Stimulated activated CD8-positive, alpha-beta memory T cell treated with anti-CD3 and anti-CD28 coated beads, Interleukin-4, amount 100 ng/mL, for 4 hours (primary cell): ENCODE results near the gene BDNF.

Experiments used
- DNase-seq, 2 donors: peaks; one replicate each; pipeline ENCODE4 v3.0.0-alpha.2; 2020; ENCODE audit warnings: low read depth in 2 of 2, low spot score in 1 of 2

Gene BDNF

DNA sequence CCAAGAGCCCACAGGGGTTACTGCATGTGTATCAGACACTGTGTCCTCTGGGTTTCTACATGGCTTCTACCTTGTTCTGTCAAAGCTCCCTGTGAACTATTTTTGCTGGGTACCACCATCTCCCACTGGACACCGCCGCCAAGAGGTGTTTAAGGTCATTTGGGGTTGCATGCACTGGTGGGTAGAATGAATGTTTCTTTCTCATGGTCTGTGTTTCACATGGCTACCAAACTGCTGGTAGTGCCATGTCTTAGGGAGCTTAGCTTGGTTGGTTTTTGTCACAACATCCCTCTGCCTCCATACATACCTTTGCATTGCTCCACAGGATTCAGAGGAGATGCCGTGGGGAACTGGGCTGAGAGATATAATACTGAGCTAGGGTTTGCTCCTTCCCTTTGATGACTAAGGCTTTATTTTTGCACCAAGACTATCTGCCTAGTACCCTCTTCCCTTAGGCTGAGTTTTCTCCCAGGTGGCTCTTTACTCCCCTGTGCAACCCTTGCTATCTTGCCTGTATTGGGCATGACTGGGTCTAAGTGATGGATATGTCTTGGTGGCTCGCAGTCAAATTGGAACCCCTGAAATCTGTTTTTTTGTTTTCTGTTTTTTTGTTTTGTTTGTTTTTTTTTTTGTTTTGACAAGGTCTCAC lies 73.2 kb downstream of the BDNF start:
- DNase-seq: no peak

DNA sequence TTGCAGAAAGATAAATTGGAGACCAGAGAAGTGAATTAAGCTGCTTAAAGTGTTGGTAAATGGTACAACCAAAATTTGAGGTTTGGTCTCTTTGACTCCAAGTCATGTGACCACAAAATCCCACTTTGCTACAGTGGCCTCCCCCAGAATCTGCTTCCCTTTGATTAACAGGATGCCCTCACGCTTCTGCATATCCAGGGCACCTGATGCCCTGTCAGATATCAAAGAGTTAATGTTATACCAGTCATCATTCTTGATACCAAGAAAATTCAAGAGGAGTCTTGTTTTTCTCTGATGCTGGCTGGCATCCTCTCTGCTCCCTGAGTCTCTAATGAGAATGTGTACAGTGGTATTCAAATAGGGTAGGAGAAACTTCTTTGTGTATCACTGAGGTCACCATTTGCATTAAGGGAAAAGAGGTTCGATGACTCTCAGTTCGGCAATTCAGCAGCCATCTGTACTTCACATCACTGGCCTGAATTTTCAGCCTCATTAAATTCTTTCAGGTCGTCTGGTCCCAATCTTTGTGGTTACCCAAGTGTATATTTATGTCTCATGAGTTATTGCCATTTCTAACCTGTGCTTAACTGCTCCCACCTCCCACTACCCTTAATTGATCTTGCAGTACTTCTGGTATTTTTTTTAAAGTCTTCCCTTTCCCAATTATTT lies 73.9 kb downstream of the BDNF start:
- DNase-seq: no peak

DNA sequence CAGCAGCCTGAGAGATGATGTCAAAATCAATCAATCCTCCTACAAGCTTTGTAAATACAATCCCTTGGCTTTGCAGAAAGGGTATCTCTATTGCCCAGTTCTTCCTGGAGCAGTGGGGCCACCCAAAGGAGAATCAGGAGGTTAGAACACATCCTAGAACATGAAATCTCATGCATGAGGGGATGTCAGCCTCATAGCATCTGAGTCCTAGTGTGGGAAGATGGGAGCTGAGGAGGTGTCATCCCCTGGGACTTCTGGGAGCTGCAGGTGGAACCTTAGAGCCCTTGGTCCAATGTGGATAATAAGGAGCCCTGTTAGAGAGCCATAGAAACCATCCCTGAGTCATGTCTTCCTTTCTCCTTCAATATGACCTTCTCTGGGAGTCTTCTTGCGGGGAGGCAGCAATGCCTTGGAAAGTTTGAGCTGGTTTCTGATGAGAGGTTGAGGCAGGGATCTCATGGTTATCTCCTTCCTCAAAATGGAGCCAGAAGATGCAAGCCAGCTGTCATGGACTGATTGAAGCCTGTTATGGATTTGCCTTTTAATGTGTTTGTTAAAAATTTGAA lies 74.8 kb downstream of the BDNF start:
- DNase-seq: no peak

DNA sequence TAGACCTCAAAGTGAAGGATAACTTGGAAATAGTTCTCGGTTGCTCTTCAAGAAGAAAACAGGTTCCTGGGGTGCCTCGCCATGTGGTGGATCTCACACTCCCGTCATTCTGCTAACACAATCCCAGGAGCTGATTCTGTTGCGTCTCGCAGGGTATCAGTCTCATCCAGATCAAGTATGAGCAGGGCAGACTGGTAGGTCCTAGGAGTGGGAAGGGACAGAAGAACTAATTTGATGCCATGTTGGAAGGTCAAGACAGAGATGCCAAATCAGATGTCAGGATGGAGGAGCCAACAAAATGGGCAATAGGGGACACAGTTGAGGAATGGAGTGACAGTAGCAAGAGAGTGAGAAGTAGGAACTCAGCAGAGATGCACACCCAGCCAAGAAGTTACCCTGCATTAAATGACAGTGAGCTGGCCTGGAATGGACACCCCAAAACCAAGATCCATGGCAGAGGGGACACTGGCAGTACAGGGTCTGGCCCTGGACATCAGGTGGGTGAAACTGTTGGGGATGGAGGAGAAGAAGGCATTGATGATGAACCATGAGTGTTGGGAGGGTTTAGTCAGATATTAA lies 76.2 kb downstream of the BDNF start:
- no peak for DNase-seq

DNA sequence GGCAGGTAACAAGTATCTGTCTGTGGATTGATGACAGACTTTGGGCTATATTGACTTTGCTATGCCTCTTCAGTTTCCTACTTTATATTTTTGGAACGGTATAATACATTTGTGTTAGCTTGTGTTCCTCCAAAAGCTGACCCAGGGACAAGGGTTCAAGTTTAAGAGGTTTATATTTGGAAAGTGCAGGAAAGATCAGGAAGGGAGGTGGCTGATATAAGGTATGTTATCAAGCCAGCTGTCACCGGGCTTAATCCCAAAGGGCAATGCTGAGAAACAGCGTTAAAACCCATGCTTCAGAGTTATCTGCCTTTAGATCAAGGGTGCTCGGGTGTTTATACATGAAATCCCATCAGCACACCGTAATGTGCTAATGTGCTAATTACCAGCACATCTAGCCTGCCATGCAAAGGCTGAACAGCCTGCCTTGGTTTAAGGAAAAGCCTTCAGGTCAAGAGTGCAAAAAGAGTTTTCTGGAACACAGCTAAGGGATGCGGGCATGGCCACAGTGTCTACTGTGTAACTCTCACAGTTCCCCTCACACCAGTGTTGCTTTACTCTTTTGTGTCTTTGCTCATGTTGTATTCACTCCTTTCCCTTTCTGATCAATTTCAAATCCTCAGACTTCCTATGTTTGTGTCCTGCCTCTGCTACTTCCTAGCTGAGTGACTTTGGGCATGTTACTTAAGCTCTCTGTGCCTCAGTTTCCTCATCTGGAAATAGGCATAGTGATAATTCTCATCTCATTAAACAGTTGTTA lies 77.5 kb downstream of the BDNF start:
- no peak for DNase-seq

DNA sequence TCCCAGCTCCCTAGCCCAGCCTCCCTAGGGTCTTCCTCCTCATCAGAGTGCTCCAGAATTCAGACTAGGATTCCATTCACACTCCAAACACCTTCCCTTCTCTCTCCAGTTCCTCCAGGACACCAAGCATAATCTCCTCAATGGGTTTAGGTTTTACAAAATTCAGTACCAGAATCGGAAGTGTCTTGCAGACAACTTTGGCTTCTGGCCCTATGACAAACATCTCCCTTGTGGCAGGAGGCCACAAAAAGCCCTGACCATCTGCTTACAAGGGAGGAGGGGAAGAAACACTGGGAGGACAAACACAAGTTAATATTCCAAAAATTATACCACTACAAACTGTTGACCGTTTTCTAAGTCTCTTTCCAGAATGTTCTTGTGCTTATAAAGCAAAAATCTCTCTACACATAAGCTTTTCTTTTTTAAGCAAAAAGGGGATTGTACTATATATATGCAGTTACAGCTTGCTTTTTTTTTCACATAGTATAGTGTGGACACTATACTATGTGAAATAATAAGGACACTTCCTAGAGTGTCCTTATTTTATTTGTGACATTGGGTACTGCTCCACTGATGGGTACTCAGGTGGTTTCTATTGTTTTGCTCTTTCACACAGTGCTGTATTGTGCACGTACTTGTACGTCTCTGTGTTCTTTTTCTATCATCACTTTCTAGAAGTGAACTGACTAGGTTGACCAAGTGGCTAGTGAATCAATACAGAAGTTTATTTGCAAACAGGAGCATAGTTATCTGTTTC lies 78.7 kb downstream of the BDNF start:
- no peak for DNase-seq

DNA sequence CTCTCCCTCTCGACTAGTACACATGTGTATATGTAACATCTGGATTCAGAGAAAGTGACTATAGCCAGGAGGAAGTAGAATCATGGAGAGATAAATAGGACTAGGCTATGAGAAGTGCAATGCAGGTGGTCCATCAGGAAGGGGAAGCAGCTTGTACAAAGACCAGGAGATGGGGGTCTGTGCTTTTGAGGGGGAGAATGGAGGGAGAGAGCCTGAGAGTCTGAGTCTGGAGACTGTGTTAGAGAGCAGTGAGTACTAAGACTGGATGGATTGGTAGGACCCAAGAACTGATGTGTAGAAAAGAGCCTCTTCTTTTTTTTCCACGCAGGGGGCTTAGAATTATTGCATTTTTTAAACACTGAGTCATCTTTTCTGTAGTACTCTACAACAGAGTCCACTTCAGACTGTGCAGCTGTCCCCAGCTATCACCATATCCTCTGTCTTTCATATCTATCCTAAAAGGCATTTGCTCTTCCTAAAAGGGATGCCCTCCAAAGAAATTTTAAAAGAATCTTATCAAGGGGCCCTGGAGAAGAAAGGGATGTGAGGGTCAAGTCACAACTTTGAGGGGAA lies 80.4 kb downstream of the BDNF start:
- DNase-seq: no peak

DNA sequence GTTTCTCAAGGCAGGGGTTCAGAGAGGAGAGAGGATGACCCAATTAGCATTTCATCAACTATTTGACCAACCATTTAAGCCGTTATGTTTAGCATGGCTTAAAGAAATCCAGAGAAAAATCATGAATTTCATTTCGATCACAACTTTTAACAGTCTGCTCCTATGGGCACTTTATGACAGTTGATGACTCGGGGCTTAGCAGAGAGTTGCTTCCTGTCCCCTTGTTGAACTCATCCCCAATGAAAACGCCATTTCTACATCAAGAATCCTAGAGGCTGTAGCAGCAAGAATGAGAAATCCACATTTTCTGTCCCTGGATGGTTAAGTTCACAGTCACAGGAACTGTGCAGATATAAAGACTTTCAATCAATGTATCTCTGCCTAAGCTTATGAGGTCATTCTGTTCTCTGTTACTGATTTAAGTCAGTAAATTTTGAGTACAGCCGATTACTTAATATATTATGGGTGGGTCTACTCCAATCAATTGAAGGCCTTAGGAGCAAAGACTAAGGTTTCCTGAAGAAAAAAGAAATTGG lies 81.1 kb downstream of the BDNF start:
- DNase-seq: no peak

DNA sequence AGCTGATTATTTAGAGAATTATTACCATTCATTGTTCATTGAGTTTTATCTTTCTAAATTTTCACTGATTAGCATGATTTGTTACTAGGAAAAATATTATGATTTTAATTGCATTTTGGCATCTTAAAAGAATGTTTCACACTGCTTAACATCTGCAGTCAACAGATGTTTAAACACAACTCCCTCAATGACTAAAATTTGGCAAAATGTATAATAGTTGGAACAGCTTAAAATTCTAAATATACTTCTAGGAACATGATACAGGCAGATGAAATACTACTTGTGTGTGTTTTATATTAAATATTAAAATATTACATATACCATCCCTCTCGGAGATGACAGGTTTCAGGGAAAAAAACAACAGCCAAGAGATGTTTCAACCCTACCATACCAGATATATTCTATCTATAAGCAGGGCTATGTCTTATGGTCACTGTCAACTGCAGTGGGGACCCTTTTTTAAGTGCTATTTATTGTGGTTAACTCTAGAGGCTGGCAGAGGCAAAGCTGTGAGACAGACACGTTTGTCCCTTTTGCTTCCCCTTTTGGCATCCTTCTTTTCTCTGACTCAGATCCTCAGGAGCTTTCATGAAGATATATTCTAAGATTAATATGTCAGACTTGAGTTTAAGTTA lies 81.9 kb downstream of the BDNF start:
- no peak for DNase-seq

DNA sequence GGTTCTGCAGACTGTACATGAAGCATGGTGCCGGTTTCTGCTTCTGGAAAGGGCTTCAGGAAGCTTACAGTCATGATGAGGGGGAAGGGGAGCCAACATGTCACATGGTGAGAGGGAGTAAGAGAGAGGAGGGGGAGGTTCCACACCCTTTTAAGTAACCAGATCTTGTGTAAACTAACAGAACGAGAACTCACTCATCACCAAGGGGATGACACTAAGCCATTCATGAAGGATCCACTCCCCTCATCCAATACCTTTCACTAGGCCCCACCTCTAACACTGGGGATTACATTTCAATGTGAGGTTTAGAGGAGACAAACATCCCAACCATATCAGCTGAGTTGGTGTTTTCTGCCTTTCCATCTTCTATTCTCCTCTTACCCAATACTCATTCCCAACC lies 83.5 kb downstream of the BDNF start:
- no peak for DNase-seq

DNA sequence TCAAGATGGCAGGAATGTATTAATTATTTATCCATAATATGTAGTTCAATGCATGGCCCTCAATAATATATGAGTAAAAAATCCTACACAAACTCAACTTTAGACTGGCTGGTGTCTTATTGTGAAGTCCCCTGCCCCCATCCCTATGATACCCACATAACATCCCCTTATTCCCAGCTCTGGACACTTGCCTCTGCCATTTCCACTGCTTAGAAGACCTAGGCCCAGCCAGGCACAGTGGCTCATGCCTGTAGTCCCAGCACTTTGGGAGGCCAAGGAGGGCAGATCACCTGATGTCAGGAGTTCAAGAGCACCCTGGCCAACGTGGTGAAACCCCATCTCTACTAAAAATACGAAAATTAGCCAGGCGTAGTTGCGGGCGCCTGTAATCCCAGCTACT lies 84.4 kb downstream of the BDNF start:
- no peak for DNase-seq

DNA sequence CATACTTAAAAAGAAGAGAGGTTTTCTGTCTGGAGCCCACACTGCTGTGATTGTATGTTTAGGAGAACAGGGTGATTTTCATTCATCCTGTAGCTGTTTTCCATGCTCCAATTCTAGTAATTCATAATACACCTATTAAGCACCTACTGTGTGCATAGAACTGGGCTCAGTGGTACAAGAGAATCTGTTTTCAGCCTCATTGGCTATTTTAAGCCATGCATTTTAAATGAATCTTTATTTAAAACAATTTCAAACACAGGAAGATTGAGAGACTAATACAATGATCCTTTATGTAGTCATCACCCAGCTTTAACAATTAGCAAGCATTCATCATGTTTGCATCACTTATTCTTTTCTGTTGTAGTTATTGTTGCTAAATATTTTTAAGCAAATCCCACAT lies 86.2 kb downstream of the BDNF start:
- no peak for DNase-seq

DNA sequence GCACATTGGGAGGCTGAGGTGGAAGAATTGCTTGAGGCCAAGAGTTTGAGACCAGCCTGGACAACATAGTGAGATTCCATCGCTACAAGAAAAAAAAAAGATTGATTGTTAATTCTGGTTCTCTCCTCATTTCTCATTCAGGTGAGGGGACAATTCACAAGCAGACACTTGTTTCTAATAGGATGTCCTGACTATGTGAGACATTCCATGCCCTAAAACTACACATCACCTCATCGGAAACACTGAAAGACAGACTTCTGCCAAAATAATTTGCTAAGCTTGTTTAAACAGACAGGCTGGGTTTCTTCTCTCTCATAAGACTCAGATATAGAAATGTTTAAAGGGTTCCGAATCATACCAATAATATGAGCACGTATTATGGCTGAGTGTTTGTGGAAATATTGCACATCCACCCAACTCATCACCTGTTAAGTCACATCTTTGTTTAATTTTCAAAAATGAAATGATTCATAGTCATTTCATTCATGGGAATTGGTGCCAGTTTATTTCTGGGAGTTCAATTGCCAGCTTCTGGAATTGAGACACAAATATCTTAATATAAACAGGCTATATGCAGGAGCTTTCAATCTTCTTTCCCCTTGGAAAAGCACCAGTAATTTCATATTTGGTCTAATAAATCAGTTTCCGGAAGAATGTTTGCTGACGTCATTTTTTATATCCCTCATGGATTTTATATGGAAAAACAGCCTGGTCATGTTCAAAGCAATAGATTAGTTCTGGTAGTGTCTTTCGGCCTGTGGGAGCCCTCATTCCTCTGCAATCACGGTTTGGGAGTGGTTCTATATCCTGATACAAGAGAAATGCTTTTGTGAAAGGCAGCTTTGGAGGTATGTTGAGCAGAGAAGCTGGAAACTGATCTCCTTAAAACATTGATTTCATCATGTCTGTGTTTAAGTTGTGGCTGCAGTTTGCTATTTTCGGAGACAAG lies 87.0 kb downstream of the BDNF start:
- DNase-seq: no peak

DNA sequence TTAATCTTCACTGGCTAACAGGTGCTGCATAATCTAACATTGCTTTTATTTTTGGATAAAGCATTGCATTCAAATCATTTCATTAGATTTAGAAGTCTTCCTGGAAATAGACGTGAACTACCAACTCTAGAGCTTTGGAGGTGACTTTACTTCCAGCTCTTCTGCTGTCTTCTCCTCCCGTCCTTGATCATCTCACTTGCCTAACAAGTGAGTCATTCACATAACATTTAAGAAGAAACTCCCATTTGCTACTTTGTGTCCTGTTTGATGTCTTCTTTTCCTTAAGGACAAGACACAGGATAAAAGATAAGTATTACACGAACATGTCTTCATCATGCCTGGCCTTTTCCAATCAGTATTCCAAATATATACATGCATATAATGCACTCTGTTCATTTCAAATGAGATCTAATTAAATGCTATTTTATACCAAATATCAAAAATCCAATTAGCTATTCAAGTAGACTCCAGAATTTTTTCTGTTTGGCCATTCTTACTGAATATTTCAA lies 88.3 kb downstream of the BDNF start:
- DNase-seq: no peak

DNA sequence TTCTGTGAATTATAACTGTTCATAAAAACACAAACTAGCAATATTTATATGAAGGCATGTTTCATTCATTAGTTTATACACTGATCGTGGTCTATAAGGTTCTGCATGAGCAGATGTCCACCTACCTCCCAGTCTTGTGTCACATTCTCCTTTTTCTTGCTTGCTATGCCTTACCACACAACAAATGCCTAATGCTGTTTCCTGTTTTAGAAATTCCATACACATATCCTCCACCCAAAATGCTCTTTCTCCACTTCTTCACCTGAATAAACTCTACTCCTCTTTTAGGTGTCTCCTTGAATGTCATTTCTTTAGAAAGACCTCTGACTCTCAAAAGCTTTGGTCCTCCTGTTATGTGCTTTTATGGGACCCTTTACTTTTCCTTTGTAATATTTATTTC lies 88.9 kb downstream of the BDNF start:
- DNase-seq: no peak

DNA sequence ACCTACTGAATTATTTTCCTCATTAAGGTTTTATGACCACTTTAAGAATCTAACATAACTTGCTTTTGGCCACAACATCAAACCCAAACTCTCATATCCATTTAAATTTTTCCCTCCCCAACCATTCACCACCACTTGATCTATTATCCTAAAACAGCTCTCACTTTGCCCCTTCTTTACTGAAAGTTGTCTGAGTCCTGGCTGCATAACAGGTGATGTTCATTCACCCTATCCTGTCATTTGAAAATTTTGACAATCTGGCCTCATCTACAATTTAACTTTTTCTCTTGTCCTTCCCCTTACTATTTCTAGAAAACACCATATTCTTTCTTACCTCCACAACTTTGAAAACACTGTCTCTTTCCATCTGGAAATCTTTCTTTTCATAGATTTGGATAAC lies 89.3 kb downstream of the BDNF start:
- no peak for DNase-seq

DNA sequence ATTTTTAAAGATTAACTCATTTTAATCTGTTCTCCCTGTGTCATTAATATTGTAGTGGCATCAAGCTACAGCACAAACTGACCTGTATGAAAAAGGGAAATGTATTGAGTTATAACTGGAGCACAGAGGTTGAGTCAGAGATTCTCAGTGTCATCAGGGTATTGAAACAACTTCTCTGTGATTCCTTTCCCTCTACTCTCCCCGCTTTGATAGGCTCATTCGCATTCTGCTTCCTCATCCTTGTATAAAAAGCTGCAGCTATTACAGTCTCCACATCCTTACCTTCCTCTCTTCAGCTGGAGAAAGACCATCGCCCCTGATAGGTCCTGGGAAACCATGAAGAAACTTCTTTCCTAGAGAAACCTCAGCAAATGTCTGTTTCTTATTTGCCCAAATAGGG lies 90.0 kb downstream of the BDNF start:
- DNase-seq: no peak

DNA sequence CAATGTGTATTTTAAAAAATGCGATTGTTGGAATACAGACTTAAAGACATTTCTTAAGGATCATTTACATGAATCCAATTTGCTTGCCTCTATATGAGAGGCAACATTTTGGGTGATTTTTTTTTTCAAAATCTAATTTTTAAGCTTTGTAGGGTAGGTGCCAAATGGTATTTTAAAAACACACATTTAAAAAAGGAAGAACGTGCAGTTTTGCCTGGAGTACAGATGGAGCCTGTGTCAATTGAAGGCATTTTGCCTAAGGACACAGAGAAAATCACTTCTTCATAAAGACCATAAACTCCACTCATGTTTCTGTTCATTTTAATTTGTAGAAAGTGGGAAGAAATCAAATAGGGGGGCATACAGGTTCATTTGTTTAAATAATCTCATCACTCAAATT lies 91.3 kb downstream of the BDNF start:
- DNase-seq: no peak

DNA sequence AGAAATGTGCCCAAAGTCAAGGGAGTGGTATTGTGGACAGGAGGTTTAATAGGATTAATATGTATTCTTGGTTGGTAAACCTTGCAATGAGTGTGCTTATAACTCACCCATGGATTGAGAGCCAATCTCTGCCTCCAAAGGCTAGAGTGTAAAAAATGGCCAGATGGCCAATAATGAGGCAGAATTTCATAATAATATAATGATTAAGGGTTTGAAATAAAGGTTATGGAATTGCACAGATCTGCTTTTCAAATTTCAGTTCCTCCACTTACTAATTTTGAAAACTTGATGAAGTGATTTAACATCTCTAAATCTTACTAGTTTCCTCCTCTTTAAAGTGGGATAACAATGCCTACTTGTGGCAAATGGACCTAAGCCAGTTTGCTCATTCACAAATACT lies 94.8 kb downstream of the BDNF start:
- DNase-seq: no peak
